ENCODE results near the gene LHX6. TPM values are rescaled to one million over a fixed set of nuclear protein-coding genes. Genes with fewer than 3 reads are reported as not detected.

LHX6 gene
- total RNA-seq, 1 donor from 2014 or later: 20.0 TPM

DNA sequence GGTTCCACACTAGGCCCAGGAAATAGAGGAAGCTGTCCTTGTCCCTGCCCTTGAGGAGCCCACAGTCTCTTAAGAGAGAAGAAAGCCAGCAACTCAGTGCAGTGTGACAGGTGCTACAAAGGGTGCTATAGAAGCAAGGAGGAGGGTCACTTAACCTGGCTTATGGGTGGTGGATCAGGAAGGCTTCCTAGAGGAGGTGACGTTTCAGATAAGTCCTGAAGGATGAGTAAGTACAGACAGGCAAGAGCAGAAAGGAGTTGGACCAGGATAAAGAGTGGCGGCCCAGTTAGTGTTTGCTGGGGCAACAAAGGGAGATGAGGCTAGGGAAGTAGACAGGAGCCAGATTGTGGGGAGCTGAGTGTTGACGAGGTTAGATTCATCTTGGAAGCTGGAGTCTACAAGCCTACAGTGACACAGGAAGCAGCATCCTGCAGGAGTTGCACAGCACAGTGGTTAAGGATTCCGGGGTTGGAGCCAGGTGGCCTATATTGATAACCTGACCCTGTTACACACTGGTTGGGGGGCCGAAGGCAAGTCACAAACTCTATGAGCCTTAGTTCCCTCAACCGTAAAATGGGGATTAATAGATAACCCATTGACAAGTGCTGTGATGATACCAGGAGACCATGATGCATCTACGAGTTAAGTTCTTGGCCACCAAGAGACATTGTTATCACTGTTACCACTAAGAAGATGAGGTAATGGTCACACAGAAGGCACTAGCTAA, 5.4 kb upstream of the LHX6 start:
- DNase-seq: no peak

DNA sequence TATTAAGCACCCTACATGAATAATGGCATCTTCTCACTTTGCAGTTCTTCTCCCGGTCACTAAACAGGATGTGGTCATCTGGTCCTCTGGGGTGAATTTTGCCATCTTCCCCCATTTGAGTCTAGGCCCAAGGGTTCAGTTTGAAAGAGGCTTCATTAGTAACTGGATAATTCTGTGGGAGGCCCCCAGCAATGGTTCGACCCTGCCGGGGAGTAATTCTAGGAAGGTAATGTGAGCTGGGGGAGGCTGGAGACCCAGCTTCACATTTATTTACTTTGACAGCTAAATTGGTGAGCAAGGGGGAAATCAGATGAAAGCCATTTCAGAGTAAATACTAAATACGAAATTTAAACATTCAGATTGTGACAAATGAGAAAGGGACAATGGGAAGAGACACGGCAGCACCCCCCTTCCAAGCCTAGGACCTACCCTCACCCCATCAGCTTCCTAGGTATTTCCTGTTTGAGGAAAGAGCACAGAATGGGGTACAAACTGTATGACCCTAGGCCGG, 4.1 kb upstream of the LHX6 start:
- no peak for DNase-seq

DNA sequence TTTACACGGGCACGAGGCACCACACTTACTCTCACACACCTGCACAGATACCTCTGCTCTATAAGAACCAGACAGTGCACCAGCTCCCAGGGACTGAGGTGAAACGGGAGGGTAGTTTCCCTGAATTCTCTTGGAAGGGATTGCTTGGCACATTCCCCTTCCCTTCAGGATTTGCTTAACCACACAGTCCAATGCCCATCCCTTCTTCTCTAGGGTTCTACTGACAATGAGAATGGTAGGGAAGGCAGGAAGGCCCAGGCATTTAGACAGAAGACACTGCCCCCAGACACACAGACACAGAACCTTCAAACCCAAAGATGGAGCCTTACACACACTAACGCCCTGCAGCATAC, 704 bp upstream of the LHX6 start:
- DNase-seq: no peak

DNA sequence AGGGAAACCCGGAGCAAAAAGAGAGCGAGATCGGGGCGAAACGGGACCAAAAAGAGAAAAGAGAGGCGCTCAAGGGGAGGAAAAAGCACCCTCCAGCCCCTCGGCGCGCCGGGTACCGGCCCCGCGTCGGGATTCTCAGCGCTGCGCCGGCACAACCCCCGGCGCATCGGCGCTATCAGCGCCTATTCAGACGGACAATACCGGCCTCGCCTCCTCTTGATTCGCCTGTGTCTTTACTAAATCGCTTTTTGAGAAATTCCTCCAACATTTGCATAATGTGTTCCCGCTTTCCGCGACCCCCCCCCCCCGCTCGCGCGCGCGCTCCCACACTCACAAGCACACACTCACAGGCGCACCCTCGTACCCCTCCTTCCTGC, 578 bp downstream of the LHX6 start:
- DNase-seq: no peak

DNA sequence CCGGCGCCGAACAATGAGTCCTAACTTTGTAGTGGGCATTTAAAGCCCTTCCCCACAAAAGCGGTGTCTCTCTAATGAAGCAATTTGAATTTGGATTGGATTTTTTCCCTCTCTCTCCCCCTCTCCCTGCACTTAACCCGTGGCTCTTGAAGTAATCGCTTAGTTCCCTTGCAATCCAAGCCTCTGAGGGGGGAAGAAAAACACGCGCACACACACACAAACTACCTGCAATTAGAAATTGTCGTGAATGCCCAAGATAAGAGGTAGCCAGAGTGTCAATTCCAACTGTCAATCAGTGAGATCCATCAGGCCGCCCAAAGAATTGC, 1.2 kb downstream of the LHX6 start:
- no peak for DNase-seq

DNA sequence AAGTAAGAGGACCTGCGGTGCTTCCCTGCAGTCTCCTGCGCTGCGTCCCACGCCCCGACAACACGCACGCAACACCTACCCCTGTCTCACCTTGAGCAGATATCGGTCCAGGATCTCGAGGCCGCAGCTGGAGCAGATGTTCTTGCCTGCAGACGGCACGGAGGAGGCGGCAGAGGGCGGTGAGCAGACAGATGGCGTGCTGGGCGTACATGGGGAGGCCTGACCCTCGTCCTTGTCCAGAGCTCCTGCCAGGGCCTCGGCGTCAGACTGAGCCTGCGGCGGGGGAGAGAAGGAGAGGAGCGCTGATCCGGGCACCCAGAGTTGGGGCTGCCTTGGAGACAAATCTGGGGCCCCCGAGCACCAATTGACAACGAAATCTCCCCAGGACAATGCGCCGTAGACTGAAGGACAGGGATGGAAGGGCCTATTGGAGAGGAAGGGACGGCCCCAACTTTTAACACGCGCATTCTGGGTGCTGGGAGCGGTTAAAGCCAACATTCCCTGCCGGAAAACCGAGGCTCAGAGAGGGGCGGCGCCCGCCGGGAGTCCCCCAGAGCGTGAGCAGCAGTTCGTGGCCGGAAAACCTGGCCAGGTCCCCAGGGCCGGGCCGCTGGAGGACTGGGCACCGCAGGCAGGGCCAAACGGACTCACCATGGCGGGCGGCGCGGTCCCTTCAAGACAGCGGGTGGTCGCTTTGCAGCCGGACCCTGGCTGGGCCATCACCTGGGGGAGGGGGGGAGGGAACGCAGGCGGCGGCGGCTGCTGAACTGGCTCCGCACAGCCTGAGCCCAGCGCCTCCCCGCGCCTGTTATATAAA, 1.8 kb downstream of the LHX6 start:
- no peak for DNase-seq

DNA sequence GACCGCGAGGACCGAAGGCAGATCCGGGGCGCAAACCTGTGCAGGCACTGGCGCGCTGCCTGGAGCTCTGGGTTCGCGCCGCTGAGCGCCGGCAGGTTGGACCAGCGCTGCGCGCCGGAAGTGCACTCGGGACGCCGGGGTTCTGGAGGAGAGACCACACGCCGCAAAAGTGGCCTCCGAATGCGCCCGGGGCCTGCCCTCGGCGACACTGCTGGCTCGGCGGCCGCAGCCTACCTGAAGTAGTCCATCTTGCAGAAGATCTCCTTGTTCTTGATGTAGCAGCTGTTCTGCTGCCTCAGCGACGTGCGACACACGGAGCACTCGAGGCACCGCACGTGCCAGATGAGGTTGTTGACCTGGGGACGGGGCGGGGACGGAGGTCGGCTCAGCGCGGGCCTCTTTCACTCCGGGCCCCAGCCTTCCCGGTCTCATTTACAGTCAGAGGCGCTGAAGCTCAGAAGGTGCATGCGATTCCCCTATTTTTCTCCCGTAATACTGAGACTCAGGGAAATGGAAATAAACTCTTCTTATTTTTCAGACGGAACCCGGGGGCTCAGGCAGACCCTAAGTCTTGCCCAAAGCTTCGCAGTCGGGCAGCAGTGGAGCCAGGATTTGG, 2.5 kb downstream of the LHX6 start:
- no peak for DNase-seq

DNA sequence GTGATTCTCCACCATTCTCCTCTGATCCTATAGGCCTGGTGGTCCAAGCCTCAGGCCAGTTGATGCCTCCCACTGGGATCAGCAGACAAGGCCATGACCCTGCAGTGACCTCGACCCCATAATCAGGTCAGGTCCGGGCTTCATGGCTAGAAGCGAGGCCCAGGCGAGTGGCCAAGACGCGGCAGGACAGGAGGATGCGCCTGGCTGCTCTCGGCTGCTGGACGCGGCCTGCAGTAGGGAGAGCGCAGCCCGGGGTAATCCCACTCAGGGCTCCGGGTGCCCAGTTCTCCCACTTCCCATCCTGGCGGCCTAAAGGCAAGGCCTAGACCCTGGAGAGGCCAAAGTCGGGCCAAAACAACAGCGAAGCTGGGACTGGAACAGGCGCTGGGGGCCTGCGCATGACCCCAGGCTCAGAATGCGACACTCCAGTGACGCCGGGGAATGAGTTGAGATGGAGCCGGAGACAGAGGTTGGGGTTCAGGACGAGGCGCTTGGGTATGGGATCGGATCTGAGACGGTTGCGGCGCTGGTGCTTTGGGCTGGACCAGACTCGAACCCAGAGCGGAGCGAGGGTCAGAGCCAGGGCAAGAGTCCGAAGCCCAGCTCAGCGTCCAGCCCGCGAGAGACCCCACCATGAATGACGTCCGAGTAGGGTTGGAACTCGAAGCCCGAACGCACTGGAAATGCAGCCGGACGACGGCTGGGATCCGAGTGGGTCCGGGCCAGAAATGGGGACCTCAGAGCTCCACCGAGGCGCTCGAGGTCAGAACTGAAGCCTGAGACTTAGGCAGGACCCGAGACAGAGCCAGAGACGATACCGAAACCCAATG, 3.2 kb downstream of the LHX6 start:
- DNase-seq: no peak

DNA sequence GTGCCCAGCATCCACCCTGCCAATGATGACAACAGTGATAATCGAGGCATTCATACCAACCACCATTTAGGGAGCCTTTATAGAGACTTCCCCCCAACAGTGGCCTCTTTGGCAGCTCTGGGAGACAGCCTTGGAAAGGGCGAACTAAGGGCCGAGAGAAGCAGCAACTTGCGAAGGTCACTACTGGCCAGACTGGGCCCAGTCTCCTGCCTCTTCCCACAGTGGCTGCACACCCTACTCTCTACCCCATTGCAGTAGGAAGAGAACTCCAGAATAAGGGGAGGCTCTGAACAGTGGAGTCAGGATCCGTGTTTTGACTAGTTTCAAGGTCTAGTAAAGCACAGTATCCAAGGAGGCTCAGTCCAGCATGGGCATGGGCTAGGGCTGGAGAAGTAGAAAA, 5.3 kb downstream of the LHX6 start:
- no peak for DNase-seq

DNA sequence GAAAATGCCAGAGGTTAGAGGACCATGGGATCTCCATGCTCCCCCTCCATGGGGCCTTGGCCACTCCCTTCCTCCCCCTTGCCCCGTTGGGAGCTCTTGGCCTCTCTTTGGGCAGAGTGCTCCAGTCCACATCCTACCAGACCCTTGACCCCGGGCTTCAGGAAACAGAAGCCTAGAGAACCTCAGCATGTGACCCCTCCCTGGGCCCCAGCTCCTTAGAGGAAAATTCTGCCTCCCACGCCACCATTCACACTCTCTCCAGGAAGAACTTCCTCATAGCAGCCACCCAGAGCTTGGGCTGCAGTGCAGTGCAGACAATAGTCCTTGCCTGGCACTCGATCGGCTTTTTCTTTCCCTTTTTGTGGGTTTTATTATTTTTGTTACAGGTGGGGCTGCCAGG, 6.0 kb downstream of the LHX6 start:
- DNase-seq: no peak

DNA sequence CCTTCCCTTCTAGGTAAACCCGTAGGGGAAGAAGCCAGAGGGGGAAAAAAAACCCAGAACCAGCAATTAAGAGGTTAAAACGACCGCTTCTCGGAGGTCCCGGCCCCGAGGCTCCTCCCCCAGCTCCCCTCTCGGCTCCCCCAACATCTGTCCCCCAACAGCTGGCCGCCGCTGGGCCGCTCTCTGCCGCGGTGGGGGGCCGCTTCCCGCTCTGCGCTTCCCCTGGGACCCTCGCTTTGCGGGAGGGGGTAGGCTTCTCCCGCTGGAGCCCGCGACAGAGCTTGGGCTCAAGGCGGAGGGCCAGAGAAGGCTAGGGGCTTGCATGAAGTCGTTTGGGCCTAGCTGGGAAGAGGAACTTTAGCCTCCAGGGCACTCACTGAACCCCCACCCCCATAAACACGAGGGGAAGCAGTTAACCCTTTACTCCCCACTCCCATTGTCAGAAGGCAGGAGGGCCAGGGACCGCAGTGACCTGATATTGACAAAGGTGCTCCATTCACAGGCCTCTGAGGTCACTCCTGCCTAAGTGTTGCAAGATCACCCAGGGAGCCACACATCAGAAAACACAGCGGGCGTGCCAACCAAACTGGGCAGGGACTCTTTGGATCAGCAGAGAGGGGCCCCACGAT, 7.5 kb downstream of the LHX6 start:
- DNase-seq: no peak

DNA sequence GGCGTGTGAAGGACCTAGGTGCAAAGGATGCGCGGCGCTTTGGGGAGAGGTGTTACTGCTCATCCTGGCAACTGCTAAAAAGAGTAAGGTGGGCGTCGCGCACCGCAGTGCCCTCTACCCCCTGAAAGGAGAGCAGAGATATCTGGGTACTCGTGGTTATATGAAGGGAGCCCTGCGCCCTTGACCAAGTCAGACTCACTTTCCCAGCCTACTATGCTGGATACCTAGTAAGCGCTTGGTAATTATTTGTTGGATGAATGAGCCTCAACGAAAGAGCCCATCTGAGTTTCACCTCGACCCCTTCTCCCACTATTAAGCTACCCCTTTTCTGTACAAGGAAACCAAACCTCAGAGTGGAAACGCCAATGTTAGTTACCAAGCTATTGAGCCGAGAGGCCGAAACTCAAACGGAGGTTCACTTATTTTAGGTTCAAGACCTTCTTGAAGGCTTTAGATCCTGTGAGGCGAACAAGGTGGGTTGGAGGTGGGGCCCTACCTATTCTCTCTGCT, 8.0 kb downstream of the LHX6 start:
- no peak for DNase-seq

DNA sequence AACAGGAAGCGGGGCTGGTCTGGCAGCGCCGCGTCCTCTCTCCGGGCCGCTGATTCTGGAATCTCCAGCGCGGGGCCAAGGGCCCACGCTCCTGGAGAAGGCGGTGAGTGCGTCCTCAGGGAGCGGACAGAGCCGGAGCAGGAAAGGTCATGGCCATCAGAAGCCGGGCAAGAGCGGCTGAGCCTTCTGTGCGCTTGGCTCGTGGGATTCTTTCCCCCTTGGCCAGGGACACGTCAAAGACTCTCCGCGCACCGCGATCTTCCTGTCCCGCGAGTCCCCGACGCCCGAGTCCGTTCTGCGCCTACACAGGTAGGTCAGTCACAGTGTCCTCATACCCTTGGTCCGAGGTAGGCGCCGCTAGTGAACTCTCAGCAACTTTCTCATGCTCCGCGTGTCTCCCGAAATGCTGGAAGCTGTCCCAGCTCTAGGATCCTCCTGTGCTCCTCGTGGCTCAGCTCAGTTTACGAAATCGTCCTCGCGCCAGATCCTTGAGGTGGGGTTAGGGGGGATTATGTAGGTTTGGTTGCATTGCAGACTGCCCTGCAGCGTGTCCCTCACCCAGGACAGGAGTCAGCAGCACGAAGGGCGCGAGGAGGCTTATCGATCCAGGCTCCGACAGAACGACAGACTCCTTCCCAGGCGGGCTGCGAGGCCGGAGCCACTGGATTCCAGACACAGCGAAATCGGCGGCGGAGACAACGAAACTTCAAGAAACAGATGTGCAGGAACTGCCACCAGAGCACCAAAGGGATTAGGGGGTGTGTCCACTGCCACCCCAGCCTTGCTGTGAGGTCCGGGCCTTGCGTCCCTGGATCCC, 8.7 kb downstream of the LHX6 start:
- no peak for DNase-seq

DNA sequence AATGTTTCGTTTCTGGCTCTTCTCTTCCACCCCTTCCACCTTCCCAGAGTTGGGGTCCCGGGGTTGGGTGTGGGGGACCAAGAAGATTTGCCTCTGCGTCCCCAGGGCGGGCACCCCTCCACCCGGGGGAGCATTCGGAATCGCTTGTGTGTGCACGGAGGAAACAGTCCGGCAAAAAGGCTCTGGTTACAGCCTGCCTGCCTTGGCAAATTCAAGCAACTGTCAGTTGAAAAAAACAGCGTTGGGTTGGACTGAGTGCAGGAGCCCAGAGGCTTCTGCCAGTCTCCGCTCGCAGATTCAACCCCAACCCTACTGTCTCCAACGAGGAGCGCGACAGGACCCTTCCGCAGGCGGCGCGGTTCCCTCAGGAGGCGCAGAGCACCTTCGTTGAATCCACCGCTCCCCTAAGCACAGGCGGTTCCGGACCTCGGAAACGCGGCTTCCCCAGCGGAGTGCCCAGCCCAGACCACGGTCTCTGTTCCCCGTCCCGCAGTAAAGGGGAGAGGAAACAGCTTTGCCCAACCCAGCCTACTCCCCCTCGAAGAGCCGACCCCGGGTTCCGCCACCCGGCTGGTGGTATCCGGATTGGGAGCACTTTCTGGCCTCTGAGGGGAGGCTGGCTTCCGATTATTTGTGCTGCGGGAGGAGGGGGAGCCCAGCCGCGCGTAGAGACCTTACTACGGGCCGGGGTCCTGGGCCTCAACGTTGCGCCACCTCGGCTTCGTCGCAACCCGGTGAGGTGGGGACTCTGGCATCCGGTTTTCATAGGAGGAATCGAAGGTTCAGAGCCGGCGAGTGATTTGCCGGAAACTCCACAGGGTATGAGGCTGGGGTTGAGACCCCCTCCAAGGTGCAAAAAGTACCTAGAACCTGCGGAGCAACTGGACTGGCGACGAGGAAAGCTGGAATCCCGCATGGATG, 9.6 kb downstream of the LHX6 start:
- no peak for DNase-seq

DNA sequence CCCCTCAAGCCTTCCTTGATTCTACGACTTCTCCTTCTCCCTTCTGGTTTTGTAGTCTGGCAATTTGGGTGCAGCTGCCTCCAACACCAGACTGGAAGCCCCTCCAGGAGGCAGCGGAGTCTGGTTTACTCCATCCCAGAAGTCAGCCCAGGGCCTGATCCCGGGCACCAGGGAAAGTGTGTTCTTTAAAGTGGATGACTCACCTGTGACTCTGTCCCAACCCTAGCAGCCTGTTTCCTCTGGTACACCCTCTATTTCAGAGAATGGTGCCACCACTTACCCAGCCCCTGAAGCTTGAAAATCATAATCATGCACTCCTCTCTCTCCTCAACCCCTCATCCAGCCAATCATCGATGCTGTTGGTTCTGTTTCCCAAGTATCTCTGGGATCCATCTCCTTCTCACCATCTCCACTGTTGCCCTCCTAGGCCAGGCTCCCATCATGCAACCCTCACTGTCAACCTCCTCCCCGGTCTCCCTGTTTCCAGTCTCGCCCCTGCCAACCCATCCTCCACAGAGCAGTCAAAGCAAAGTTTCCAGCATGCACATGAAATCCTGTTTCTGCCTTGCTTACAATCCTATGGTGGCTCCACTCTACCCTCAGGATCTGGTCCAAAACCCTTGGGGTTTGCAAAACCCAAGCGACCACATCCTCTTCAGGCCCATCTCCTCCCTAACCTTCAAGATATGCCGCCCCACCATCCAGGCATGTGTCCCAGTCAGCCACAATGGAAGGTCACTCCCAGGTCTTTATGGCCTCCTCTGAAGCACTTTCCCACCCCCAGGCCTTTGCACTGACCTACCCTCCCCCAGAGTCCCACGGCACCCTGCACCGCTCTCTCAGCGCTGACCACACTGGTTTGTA, 10.5 kb downstream of the LHX6 start:
- DNase-seq: no peak

DNA sequence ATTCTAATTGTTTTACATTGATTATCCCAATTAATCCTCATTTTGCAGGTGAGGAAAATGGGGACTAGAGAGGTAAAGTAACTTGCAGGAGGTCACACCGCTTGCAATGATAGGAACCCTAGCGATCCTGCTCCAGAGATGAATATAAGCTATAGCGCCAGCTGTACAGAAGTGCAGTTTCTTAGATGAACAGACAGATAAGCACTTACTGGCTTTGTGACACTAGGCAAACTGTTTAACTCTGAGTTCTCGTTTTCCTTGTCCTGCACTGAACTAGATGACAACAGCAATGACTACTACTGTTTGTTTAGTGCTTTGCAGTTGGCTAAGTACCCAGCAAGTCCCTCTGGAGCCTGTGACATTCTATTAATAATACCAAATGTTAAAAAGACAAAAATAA, 11.1 kb downstream of the LHX6 start:
- no peak for DNase-seq

DNA sequence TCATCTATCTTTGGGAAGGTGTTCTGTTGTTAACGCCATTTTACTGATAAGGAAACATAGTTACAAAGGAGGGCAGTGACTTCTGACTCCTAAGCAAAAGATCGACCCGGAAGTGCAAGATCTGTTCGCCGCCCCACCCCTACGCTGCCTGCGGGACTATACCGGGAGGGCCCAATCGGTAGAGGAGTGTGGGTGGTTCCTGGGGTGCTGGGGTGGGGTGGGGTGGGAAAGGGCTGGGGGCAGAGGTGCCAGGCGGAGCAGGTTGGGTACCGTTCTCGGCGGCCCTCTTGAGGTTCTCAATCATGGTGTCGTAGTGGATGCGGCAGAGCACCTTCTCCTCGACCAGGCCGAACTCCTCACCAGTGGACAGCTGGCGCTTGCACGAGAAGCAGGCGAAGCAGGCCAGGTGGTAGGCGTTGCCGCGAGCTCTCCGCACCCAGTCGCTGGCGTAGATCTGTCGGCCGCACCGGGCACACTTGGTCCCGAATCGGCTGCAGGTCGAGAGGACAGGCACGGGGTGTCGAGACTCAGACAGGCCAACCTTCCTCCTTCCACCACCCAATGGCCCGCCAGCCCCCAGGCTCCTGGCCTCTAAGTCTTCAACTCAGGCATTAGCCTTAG, 11.8 kb downstream of the LHX6 start:
- no peak for DNase-seq

DNA sequence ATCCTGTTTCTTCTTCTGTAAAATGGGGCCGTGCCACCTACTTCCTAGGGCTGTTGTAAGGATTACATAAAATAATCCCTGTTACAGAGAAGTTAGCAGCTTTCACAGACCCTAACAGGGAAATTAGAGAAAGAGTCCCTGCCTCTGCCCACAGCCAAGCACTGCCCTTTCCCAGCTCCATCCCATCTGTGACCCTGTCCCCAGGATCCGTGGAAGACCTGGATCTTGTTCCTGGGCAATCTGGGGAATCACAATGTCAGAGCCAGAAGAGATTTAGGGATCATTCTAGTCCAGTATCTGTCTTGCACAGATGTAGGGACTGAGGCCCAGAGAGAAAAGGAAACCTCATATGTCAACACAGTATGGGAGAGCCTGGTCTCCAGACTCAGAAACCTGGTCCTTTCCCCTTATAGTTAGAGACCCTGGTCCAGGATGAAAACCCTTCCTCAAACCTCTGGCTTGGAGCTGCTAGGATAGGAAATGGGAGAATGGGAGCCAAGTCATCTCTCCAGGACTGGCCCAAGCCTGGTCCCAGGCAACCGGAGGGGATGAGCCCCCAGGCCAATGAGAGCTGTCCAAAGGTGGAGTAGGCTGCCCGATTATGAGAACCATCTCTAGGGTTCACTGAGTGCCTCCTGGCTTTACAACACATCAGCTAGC, 12.5 kb downstream of the LHX6 start:
- no peak for DNase-seq

Data from occipital lobe (tissue), 2 donors.